Breast epithelium (tissue), 3 donors: ENCODE measurements around the gene EXD2.

ENCODE experiments used
- POLR2A ChIP-seq: fragments of 450-650 bp; IDR thresholded peaks from one replicate; pipeline ENCODE4 v1.6.1; 2016; ENCODE audit warnings: antibody characterized with exemption, mild to moderate bottlenecking, moderate library complexity
- TF ChIP-seq, protein P1 (sequence below), 3 donors: fragments of 450-650 bp; IDR thresholded peaks; one replicate each; pipeline ENCODE4 v1.5.1; 2016 to 2017; ENCODE audit warnings: antibody characterized with exemption in 3 of 3, mild to moderate bottlenecking in 3 of 3, moderate library complexity in 3 of 3

DNA sequence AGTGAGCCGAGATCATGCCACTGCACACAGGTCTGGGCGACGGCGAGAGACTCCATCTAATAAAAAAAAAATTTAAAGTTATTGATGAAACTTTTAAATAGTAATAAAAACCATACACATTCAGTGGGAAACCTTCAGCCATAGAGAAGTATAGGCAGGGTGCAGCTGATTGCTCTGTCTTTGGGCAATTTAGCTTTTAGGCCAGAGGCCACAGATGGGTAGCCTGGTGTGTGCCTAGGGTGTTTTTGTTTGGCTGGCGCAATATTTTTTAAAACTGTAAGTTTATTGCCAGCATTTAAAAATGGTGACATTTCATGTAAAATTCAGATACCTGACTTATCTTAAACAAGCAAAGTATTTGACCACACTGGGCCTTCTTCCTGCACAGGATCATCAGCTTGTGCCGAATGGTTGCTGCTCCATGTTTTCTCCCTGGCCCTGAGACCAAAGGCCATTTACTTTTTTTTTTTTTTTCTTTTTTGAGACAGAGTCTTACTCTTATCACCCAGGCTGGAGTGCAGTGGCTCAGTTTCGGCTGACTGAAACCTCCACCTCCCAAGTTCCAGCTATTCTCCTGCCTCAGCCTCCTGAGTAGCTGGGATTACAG, 16.2 kb downstream of the EXD2 start:
- TF ChIP-seq, protein P1, sequence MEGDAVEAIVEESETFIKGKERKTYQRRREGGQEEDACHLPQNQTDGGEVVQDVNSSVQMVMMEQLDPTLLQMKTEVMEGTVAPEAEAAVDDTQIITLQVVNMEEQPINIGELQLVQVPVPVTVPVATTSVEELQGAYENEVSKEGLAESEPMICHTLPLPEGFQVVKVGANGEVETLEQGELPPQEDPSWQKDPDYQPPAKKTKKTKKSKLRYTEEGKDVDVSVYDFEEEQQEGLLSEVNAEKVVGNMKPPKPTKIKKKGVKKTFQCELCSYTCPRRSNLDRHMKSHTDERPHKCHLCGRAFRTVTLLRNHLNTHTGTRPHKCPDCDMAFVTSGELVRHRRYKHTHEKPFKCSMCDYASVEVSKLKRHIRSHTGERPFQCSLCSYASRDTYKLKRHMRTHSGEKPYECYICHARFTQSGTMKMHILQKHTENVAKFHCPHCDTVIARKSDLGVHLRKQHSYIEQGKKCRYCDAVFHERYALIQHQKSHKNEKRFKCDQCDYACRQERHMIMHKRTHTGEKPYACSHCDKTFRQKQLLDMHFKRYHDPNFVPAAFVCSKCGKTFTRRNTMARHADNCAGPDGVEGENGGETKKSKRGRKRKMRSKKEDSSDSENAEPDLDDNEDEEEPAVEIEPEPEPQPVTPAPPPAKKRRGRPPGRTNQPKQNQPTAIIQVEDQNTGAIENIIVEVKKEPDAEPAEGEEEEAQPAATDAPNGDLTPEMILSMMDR (IDR thresholded peaks at IDR 0.05): no peak
- TF ChIP-seq POLR2A: no peak
